Measurements from ENCODE around the gene C1QTNF2.

C1QTNF2 gene

GRCh38 chr5:160303690-160304089 lies 66.7 kb downstream of the C1QTNF2 start:
- no peak for DNase-seq (ENCODE audit: low spot score)

GRCh38 chr5:160298189-160298588 lies 72.2 kb downstream of the C1QTNF2 start:
- DNase-seq (ENCODE audit: low spot score) = no peak

GRCh38 chr5:160297776-160298175 lies 72.7 kb downstream of the C1QTNF2 start:
- no peak for DNase-seq (ENCODE audit: low spot score)
